Measurements from ENCODE around the gene TERB1.

Gene TERB1, protein sequence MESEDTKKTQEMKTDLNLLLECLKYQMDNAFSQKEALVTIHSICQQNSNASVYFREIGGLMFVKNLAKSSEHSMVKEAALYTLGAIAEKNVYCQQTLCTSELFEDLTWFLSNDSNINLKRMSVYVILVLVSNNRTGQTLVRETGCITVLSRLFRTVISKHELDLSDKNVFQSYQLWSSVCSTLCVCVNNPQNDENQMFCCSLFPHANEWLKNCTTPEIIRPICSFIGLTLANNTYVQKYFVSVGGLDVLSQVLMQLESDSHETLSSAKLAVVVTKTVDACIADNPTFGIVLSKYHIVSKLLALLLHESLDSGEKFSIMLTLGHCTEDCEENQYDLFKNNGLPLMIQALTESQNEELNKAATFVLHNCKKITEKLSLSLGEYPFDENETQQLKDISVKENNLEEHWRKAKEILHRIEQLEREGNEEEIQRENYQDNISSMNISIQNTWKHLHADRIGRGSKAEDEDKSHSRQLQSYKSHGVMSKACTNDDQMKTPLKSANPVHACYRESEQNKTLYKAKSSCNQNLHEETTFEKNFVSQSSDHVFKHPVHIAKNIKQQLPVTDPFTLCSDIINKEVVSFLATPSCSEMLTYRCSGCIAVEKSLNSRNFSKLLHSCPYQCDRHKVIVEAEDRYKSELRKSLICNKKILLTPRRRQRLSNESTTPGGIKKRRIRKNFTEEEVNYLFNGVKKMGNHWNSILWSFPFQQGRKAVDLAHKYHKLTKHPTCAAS

DNA sequence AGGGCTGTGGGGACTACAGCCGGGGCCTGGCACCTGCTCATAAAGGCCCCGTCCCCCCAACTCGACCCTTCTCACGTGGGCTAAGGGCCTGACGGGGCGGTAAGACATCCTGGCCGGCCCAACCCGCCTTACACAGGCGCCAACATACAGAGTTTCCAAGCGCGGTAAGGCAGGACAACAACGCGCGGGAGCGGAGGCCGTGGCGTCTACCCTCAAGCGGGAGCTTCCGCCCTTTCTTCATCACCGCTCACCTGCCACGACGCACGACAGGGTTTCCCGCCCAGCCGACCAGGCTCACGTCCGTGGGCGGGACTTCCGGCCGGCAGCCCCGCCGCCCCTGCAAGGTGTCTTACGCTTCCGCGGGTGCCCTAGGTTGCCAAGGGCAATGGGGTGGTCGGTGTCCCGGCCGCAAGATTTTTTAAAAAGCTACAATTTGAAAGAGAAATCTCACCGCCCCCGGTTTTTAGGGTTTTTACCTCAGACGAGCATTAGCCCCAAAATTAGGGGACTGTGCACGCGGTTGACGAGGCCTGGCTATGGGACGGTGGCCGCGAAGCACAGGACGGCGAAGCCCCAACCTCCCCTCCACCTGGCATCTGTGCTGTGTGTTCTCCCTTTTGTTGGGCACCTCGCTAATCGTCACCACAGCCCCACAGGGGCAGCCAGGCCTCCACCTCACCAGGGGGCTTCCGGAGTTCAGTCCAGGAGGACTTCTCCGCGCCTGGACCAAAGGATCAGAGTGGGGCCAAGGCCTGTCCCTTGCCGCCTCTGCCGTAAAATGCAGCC lies at the start of gene TERB1:
TSS of gene TERB1 (minus strand) at position 265 of the 786 bp plus-strand sequence. CDS start 4,786 bp downstream, outside the sequence.
- DNase-seq: no peak

DNA sequence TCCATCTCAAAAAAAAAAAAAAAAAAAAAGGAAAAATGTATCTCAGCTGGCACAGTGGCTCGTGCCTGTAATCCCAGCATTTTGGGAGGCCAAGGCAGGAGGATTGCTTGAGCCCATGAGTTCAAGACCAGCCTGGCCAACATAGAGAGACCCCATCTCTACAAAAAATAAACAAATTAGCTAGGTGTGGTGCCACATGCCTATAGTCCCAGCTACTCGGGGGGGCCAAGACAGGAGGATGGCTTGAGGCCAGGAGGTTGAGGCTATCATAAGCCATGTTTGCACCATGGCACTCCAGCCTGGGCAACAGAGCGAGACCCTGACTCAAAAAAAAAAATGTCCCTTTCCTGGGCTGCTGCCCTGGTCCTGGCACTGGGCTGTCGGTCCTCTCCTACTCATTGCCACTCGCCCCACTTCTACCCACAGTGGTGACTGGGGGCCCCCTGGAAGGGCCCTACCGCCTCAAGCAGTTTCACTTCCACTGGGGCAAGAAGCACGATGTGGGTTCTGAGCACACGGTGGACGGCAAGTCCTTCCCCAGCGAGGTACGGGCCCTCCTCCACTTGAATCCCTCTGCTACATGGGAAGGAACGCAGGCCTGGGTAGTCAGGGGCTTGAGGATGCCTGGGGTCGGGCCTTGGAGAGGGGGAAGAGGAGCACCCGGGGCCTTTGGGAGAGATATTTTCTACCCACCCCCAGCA lies 48.9 kb upstream of the TERB1 start:
- no peak for DNase-seq

DNA sequence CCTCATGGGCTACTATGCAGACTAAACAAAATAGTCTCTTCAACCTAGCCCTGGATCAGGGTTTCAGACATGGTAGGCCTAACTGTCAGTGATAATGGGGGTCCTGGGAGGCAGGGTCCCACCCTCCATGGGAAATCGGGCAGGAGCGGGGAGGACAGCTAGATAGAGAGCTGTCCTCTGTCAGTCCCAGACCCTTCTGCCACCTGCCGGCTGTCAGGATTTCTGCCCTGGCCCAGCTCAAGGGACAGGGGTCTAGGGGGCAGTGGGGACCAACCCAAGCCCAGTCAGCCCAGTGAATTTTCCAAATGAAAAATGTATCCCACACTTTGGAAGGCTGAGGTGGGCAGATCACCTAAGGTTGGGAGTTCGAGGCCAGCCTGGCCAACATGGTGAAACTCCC lies 48.2 kb upstream of the TERB1 start:
- no peak for DNase-seq

DNA sequence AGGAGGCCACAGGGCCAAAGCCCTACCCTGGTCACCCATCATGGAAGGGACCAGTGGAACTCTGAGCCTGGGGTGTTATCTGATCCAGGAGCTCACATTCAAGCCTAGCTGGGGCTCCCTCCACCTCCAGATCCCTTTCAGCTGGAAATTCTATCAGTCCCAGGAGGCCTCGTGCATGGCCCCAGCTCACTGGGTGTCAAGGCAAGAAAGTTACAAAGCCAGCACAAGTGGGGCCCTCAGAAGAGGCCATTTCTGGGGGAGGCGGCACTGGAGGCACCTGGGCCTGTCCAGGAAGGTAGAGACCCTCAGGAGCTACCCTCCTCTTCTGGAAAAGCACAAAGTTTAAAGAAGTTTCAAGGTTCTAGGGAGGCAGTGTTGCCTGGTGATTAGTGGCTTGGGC lies 47.6 kb upstream of the TERB1 start:
- peak; percentile 22 for DNase-seq

DNA sequence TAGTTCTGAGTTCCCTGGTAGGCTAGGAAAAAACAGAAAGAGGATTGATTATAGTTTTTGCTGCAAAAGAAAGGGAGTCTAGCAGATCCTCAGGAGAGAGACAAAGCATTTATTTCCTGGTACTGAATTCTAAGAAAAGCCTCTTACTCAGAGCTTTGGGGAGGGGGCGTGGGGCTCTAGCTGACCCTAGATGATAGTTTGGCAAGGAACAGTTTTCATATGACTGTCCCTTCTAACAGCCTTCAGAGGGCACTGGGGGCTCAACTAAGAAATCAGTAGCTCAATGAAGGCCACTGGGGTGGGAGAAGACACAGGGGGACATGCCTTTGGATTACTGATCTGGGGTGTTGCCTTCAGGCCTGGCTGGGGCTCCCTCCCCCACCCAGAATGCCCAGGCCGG lies 46.8 kb upstream of the TERB1 start:
- no peak for DNase-seq

DNA sequence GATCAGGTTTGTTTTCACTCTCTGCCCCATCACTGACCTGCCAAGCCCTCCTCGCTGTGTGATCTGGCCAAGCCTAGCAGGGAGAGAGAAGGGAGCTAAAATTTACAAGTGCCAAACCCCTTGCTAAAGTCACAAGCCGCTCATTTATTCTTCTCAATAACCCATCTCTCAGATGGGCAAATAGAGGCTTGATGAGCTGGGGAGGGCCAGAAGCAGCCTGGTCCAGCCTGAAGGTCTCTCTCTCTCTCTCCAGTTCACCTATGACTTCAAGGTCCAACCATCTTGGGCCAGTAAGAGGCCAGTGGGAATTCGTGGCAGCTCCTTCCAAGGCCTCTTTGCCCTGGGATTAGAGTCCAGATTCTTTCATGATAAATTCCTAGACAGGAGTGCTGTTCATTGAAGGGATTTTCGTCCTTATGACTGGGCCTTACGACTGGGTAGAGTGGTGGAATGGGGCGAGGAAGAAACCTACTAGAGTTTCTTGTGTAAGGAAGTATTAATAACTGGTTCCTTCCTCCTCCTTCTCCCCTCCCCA lies 46.2 kb upstream of the TERB1 start:
- DNase-seq: no peak

DNA sequence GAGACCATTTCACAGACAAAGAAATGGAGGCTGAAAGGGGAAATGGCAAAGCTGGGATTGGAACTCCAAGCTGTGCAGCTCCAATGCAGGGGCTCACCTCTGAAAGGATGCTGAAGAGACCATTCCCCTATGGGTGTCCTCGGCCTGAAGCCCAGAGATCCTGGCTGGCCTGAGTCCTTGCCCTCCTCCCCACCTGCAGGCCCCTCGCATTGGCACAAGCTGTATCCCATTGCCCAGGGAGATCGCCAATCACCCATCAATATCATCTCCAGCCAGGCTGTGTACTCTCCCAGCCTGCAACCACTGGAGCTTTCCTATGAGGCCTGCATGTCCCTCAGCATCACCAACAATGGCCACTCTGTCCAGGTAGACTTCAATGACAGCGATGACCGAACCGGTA lies 45.4 kb upstream of the TERB1 start:
- no peak for DNase-seq

DNA sequence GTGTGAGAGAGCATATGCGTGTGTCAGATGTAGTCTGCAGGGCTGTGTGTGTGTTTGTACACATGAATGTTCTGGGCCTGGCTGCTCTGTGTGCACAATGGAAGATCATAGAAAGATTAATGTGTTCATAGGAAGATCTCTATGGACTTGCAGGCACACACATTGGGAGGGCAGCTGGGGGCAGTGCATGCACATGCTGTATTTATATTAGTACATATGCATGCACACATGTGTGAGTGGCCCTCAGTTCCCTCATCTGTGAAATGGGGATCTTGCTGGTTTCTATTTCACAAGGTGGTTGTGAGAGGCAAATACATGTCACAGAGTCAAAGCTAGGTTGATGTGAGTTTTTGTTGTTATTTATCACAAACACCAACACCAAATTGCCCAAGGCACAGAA lies 44.9 kb upstream of the TERB1 start:
- DNase-seq: no peak

DNA sequence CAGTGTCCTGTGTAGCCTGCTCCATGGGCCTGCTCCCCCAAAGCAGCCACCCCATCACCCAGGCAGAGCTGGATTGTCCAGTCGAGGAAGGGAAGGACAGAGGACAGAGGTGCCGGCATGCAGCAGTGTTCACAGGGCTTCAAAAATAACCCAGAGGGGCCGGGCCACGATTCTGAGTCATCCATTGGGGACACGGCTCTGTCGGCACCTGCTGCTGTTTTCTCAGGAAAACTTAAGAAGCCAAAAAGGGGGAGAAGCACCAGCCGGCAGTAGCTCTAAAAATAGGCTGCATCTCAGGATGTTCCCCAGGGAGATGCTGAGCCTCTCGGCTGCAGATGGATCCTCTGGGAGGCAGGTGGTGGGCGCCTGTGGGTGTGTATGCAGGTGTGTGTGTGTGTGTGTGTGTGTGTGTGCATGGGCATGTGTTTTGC lies 44.4 kb upstream of the TERB1 start:
- peak; percentile 98 for DNase-seq

DNA sequence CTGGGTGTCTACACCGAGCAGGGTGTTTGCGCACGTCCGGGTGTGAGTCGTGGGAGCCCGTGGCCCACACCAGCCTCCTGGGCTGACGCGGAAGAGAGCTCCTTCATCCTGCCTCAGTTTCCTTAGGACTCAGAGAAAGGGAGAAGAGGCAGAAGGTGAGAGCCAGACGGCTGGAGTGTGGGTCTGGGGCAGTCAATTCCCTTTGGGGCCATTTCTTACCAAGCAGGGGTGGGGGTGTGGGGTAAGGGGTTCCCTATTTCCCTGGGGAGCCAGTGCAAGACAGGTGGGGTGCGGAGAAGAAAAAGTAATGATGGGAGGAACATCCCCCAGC lies 43.7 kb upstream of the TERB1 start:
- no peak for DNase-seq

DNA sequence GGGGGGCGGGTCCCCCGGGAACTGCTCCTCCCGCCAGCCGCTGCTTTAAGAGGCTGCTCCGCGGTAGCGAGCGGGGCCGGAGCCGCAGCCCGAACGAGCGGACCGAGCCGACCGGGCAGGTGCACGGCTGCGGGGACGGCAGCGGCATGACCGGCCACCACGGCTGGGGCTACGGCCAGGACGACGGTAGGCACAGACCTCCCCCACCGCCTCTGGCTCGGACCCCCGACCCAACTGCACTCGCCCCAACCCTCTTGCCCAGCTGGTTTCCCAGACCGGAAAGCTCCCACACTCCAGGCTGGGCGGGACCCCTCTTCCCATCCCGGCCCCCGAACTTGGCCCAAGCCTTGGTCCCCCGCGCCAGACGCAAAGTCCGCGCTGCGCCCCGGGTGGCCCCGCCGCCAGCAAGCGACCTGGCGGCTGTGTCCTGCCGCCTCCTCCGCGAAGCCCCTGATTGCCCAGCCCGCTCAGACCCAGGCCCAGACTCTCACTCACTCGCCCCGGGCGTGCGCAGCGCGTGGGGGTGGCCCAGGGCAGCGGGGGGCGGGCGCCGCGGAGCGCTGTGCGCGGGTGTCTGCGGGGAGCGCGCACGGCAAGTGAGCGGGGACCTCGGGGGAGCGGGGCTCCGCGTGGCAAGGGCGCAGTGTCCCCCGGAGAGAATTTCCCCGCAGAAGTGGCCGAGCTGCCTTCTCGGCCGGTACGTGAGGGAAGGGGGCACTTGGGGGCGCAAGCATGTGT lies 43.1 kb upstream of the TERB1 start, which contains the start of gene CA7:
TSS of gene CA7 (plus strand) at position 73 of the 738 bp plus-strand sequence. CDS start at position 147, 74 bp downstream.
- DNase-seq: no peak

DNA sequence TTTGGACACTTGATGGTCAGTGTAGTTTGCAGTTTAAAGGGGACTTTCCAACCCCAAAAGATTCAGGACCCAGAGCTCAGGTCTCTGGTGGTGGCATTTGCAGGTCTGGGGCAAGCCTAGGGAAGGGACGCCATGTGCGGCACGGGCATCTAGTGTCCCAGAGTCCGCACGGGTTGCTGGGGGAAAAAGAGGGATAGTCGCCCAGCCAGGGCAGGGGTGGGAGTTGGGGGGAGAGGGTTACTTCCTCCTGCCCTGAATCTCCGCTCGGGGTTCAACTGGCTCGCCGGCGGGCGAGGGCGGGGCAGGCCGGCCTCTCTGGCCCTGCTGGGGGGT lies 42.6 kb upstream of the TERB1 start:
- DNase-seq: no peak

DNA sequence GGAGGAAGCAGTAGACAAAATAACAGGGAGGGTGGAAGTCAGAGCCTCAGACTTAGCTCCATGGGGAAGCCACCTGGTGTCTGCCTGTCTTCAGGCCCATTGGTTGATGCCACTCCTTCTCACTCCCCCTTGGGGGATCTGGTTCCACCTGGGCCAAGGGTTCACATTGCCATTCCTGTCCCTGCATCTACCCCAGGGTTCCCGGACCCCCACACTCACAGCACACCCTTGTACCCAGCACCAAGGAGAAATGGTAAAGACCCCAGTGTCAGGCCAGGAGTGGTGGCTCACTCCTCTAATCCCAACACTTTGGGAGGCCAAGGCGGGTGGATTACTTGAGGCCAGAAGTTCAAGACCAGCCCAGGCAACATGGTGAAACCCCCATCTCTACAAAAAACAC lies 41.8 kb upstream of the TERB1 start:
- no peak for DNase-seq

DNA sequence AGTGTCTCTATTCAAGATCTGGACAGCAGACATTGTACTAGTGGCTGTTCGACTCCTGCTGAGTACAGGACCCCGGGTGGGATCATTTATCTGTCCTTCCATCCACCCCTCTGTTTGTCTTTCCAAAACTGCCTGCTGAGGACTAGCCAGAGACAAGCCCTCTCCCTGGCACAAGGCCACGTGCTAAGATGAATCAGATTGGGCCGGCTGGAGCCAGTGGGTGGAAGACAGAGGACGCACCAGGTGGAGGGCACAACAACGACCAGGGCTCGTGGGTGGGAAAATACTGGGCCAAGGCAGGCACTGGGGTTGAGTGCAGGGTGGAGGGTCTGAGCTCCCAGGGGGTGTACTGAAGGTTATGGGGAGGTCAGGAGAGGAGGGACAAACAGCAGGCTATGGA lies 41.4 kb upstream of the TERB1 start:
- DNase-seq: peak; percentile 15

DNA sequence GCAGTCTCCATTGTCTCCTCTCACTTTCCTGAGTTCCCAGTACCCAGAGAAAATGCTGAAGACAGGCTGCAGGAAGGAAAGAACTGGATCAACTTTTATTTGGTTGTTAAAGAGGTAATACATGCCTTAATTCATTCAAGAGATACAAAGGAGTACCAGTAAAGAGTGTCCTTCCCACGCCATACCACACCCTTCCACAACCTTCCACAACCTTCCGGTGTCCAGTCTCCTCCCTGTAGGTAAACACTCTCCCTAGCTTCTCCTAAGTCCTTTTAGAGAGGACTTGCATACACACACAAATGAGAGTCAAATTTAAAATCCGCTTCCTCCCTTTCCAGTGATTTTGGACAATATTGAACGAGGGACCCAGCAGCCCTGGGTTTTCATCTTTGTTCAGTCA lies 40.0 kb upstream of the TERB1 start:
- no peak for DNase-seq

DNA sequence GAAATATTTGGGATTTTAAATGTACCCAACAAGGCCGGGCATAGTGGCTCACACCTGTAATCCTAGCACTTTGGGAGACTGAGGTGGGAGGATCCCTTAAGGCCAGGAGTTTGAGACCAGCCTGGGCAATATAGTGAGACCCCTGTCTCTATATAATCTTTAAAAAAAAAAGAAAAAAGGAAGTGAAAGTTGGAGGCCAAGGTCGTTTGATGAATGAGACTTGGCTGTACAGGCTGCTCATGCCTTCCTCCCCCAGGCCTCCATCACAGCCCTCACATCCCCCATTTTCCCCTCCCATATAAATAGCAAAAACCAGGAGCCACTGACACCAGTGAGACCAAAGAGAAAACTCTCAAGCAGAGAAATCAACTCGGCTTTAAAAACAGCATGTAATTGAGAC lies 39.5 kb upstream of the TERB1 start:
- no peak for DNase-seq

DNA sequence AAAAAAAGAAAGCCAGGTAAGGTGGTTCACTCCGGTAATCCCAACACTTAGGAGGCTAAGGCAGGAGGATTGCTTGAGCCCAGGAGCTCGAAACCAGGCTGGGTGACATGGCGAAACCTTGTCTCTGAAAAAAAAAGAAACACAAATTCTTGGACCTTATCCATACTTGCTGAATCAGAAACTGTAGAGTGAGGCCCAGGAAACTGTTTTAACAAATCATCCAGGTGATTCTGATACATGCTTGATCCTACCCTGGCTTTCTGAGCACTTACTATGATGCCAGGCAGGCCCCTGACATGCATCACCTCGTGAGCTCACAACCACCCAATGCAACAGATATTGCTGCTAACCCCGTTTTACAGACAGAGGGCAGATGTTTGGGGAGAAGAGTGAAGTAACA lies 33.4 kb upstream of the TERB1 start:
- DNase-seq: no peak

DNA sequence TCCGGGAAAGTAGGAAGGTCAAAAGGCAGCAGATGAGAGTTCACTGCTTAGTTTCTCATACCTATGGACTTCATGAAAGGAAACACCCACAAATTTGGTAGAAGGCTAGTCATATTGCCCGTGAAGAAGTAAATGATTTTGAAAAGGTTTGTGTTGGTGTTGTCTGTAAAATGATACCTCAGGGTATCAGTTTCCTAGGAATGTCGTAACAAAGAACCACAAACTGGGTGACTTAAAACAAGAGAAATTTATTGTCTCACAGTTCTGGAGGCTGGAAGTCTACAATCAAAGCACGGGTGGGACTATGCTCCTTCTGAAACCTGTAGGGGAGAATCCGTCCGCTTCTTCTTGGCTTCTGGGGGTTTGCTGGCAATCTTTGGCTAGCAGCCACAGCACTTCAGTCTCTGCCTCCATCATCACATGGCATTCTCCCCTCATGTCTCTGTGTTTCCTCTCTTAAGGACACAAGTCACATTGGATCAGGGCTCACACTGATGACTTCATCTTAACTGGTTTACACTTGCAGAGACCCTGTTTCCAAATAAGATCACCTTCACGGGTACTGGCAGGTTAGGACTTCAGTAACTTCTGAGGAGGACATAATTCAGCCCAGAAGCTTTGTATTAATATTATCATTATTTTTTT lies 31.4 kb upstream of the TERB1 start:
- peak; percentile 63 for DNase-seq

DNA sequence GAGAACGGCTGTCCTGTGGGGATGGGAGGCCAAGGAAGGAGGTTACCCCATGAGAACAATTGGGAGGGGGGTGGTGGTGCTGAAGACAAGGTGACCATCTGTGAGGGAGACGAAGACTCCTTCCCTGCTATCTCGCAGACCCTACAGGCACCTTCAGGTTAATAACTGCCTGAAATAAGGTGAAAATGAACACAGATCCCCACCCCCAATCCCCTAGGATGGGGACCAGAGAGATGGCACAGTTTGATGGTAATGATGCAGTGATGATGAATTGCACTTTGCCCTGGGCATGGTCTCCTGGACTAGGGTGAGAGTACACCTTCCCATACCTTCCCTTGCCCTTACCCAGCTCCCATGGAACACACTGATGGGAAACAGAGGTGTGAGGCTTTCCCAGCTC lies 30.8 kb upstream of the TERB1 start:
- no peak for DNase-seq

DNA sequence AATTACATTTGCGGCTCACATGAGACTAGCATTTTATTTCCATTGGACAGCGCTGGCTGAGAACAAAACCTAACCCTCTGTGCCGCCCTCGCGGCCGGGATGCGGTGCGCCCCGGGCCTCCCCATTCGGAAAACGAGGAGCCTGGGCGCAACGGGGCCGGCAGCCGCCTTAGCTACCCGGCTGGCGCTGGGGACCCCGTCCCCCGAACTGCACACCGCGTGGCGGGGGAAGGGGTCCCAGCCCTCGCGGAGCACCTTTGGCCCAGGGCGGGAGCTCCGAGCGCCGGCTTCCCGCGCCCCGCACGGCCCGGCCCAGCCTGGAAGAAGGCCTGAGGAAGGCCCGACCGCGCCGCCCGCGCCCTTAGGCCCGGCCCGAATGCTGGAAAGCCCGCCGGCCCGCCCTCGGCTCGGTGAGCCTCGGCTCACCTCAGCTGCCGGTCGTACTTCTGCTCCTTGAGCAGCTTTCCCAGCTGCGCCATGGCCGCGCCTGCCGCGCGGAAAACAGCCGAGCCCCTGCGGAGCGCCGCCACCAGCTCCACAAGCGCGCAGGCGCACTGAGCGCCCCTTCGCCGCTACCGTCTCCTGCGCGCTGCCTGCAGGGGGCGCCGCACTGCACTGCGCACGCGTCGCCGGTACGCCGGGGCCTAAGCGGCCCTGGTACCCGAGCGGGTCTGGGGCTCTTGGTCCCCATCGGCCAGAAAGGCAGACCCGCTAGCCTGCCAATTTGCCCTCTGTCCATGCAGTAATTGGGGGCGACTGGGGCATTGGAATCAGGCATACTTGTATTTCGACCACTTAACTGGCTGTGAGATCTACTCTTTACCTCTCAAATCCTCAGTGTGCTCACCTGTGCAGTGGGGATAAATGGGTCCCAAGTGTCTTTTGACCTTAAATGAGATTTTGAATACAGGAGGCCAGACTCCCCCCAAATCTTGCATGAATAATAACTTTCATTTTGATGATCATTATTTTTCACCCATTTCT lies 29.3 kb upstream of the TERB1 start, which contains the start of gene NAE1:
TSS of gene NAE1 (minus strand) at position 555 of the 983 bp plus-strand sequence. CDS start at position 478, 77 bp downstream.
- peak; percentile 85 for DNase-seq

All from NCI-H2171 treated with DMSO at 0.1 percent for 48 hours (cell line).